C4-2B (cell line): ENCODE data around the gene STEAP3.

Experiments used
- H3K27ac ChIP-seq: fragments of 450-650 bp; 2 replicates; pipeline ENCODE4 v1.5.1; 2017
- CTCF ChIP-seq: fragments of 450-650 bp; conservative IDR thresholded peaks from 2 replicates; pipeline ENCODE4 v1.5.1; 2017; ENCODE audit warnings: mild to moderate bottlenecking
- ZFX ChIP-seq: fragments of 450-650 bp; IDR thresholded peaks from 2 replicates; pipeline ENCODE4 v1.6.1; 2017

Gene STEAP3

GRCh38 chr2:119282996-119283511 lies 59.4 kb downstream of the STEAP3 start:
- H3K27ac ChIP-seq = peak overlapping the region; percentile 75
- TF ChIP-seq CTCF = no peak
- TF ChIP-seq ZFX = no peak

GRCh38 chr2:119283873-119284331 lies 60.3 kb downstream of the STEAP3 start:
- TF ChIP-seq ZFX = no peak
- TF ChIP-seq CTCF = no peak
- H3K27ac ChIP-seq = peak overlapping the region; percentile 75

- H3K27ac ChIP-seq = no peak overlapping the region
- TF ChIP-seq CTCF = no peak
- TF ChIP-seq ZFX = no peak
These were observed 63.0 kb downstream of the STEAP3 start for GRCh38 chr2:119286661-119287060.

- H3K27ac ChIP-seq = no peak overlapping the region
- TF ChIP-seq ZFX = no peak
- no peak for TF ChIP-seq CTCF
These were observed 64.9 kb downstream of the STEAP3 start for GRCh38 chr2:119288576-119288975.

- no peak for TF ChIP-seq CTCF
- no peak for TF ChIP-seq ZFX
- H3K27ac ChIP-seq = no peak overlapping the region
These were observed 65.5 kb downstream of the STEAP3 start for GRCh38 chr2:119289093-119289492.

- TF ChIP-seq CTCF (no peak), ZFX (no peak)
These were observed 66.0 kb downstream of the STEAP3 start for GRCh38 chr2:119289642-119290041.

GRCh38 chr2:119290859-119291587 lies 67.4 kb downstream of the STEAP3 start:
- H3K27ac ChIP-seq = peak overlapping the region; percentile 71
- TF ChIP-seq CTCF (peak; percentile 90), ZFX (no peak)

More at GRCh38 chr2:119289642-119290041, 66.0 kb downstream of the STEAP3 start:
- no peak overlapping the region for H3K27ac ChIP-seq
